Activated naive CD8-positive, alpha-beta T cell treated with anti-CD3 and anti-CD28 coated beads for 36 hours (primary cell): ENCODE measurements around the gene PSG7. TPM values are rescaled to one million over a fixed set of nuclear protein-coding genes. Genes with fewer than 3 reads are reported as not detected.
"Not testable (repeated sequence)": the region's sequence is repeated elsewhere in the genome, so short reads cannot be mapped to it uniquely, and the experiment has no call there.

Source experiments
- DNase-seq: peaks from one replicate; pipeline ENCODE4 v3.0.0; 2021
- H3K27ac Mint-ChIP-seq: one replicate; pipeline ENCODE4 v1.8.0; 2022; ENCODE audit warnings: mild to moderate bottlenecking, moderate library complexity, mixed read lengths
- H3K27me3 Mint-ChIP-seq: one replicate; pipeline ENCODE4 v1.8.0; 2022; ENCODE audit warnings: mild to moderate bottlenecking, mixed read lengths
- H3K36me3 Mint-ChIP-seq: one replicate; pipeline ENCODE4 v1.8.0; 2021; ENCODE audit warnings: mild to moderate bottlenecking, mixed read lengths
- H3K4me1 Mint-ChIP-seq: one replicate; pipeline ENCODE4 v1.8.0; 2021; ENCODE audit warnings: mixed read lengths
- H3K4me3 Mint-ChIP-seq: one replicate; pipeline ENCODE4 v1.8.0; 2022; ENCODE audit warnings: mild to moderate bottlenecking, moderate library complexity, mixed read lengths
- H3K9me3 Mint-ChIP-seq: one replicate; pipeline ENCODE4 v1.8.0; 2022; ENCODE audit warnings: mixed read lengths
- total RNA-seq, 2 experiments: library from RNA; stranded (reverse); gene quantifications; one replicate each; pipeline ENCODE4 v1.2.3, GENCODE V29; 2021

Gene PSG7
- total RNA-seq, 2 experiments from 2014 or later = not detected

- DNase-seq = peak; percentile 24
Observed at GRCh38 chr19:42923106-42923505, 13.9 kb downstream of the PSG7 start.

GRCh38 chr19:42920971-42921370 is 16.0 kb downstream of the PSG7 start:
- peaks cover 16% of the 10 kb centered on the region for H3K27me3 Mint-ChIP-seq
- not testable (repeated sequence) for H3K4me1 Mint-ChIP-seq, DNase-seq, H3K4me3 Mint-ChIP-seq, H3K27ac Mint-ChIP-seq, H3K36me3 Mint-ChIP-seq, H3K9me3 Mint-ChIP-seq

More at GRCh38 chr19:42923106-42923505, 13.9 kb downstream of the PSG7 start:
- peaks cover 21% of the 10 kb centered on the region for H3K27me3 Mint-ChIP-seq
- not testable (repeated sequence) for H3K27ac Mint-ChIP-seq, H3K9me3 Mint-ChIP-seq, H3K36me3 Mint-ChIP-seq, H3K4me3 Mint-ChIP-seq, H3K4me1 Mint-ChIP-seq

GRCh38 chr19:42919757-42920079 is 17.3 kb downstream of the PSG7 start:
- DNase-seq = no peak
- H3K4me1 Mint-ChIP-seq = no peaks in the 10 kb centered on the region
- no peaks in the 10 kb centered on the region for H3K36me3 Mint-ChIP-seq
- H3K27me3 Mint-ChIP-seq = peaks cover 12% of the 10 kb centered on the region
- no peak overlapping the region for H3K27ac Mint-ChIP-seq
- H3K9me3 Mint-ChIP-seq = no peaks in the 10 kb centered on the region
- no peak overlapping the region for H3K4me3 Mint-ChIP-seq

GRCh38 chr19:42919070-42919756 is 17.8 kb downstream of the PSG7 start:
- not testable (repeated sequence) for H3K9me3 Mint-ChIP-seq, DNase-seq, H3K4me1 Mint-ChIP-seq, H3K27ac Mint-ChIP-seq, H3K36me3 Mint-ChIP-seq, H3K4me3 Mint-ChIP-seq
- peaks cover 12% of the 10 kb centered on the region for H3K27me3 Mint-ChIP-seq

GRCh38 chr19:42918377-42919069 is 18.5 kb downstream of the PSG7 start:
- not testable (repeated sequence) for H3K9me3 Mint-ChIP-seq

GRCh38 chr19:42917634-42918033 is 19.4 kb downstream of the PSG7 start, which contains the start of gene PSG6:
PSG6 (minus strand) TSS chr19:42917894; CDS start chr19:42917792, 102 bp downstream.
- H3K4me1 Mint-ChIP-seq, DNase-seq, H3K27ac Mint-ChIP-seq, H3K36me3 Mint-ChIP-seq, H3K27me3 Mint-ChIP-seq, H3K4me3 Mint-ChIP-seq, H3K9me3 Mint-ChIP-seq: not testable (repeated sequence)

More at GRCh38 chr19:42918377-42919069, 18.5 kb downstream of the PSG7 start:
- not testable (repeated sequence) for H3K4me3 Mint-ChIP-seq, H3K27ac Mint-ChIP-seq, H3K36me3 Mint-ChIP-seq, DNase-seq, H3K4me1 Mint-ChIP-seq
- peaks cover 11% of the 10 kb centered on the region for H3K27me3 Mint-ChIP-seq

GRCh38 chr19:42916931-42917330 is 20.1 kb downstream of the PSG7 start:
- H3K36me3 Mint-ChIP-seq, H3K9me3 Mint-ChIP-seq, H3K27me3 Mint-ChIP-seq, DNase-seq, H3K4me3 Mint-ChIP-seq, H3K27ac Mint-ChIP-seq, H3K4me1 Mint-ChIP-seq: not testable (repeated sequence)

- not testable (repeated sequence) for H3K27ac Mint-ChIP-seq, DNase-seq, H3K4me3 Mint-ChIP-seq, H3K36me3 Mint-ChIP-seq, H3K9me3 Mint-ChIP-seq, H3K4me1 Mint-ChIP-seq
- peaks cover 11% of the 10 kb centered on the region for H3K27me3 Mint-ChIP-seq
Observed at GRCh38 chr19:42913516-42913915, 23.5 kb downstream of the PSG7 start.

- H3K4me1 Mint-ChIP-seq, H3K4me3 Mint-ChIP-seq, DNase-seq, H3K9me3 Mint-ChIP-seq, H3K27ac Mint-ChIP-seq, H3K36me3 Mint-ChIP-seq, H3K27me3 Mint-ChIP-seq: not testable (repeated sequence)
Observed at GRCh38 chr19:42912941-42913340, 24.1 kb downstream of the PSG7 start.

GRCh38 chr19:42911731-42912130 is 25.3 kb downstream of the PSG7 start:
- H3K27ac Mint-ChIP-seq, H3K4me3 Mint-ChIP-seq, H3K4me1 Mint-ChIP-seq, H3K36me3 Mint-ChIP-seq, H3K9me3 Mint-ChIP-seq, DNase-seq, H3K27me3 Mint-ChIP-seq: not testable (repeated sequence)

- not testable (repeated sequence) for H3K9me3 Mint-ChIP-seq, DNase-seq, H3K27ac Mint-ChIP-seq, H3K4me3 Mint-ChIP-seq, H3K36me3 Mint-ChIP-seq, H3K4me1 Mint-ChIP-seq
- H3K27me3 Mint-ChIP-seq = peaks cover 24% of the 10 kb centered on the region
Observed at GRCh38 chr19:42906162-42906561, 30.8 kb downstream of the PSG7 start.

GRCh38 chr19:42900561-42900960 is 36.4 kb downstream of the PSG7 start:
- not testable (repeated sequence) for H3K27ac Mint-ChIP-seq, H3K36me3 Mint-ChIP-seq, DNase-seq, H3K4me3 Mint-ChIP-seq, H3K9me3 Mint-ChIP-seq, H3K4me1 Mint-ChIP-seq
- H3K27me3 Mint-ChIP-seq = peaks cover 43% of the 10 kb centered on the region

- H3K36me3 Mint-ChIP-seq, H3K4me3 Mint-ChIP-seq, H3K4me1 Mint-ChIP-seq, DNase-seq, H3K9me3 Mint-ChIP-seq, H3K27ac Mint-ChIP-seq: not testable (repeated sequence)
- H3K27me3 Mint-ChIP-seq = peaks cover 43% of the 10 kb centered on the region
Observed at GRCh38 chr19:42899674-42900073, 37.3 kb downstream of the PSG7 start.

GRCh38 chr19:42899110-42899509 is 37.9 kb downstream of the PSG7 start:
- not testable (repeated sequence) for H3K9me3 Mint-ChIP-seq, H3K4me1 Mint-ChIP-seq, DNase-seq, H3K36me3 Mint-ChIP-seq, H3K27ac Mint-ChIP-seq, H3K4me3 Mint-ChIP-seq
- peaks cover 43% of the 10 kb centered on the region for H3K27me3 Mint-ChIP-seq

GRCh38 chr19:42898656-42899055 is 38.4 kb downstream of the PSG7 start:
- not testable (repeated sequence) for H3K4me3 Mint-ChIP-seq, H3K27ac Mint-ChIP-seq, H3K9me3 Mint-ChIP-seq, H3K36me3 Mint-ChIP-seq, H3K4me1 Mint-ChIP-seq, DNase-seq
- peaks cover 43% of the 10 kb centered on the region for H3K27me3 Mint-ChIP-seq

- H3K9me3 Mint-ChIP-seq, DNase-seq, H3K27ac Mint-ChIP-seq, H3K4me3 Mint-ChIP-seq, H3K4me1 Mint-ChIP-seq, H3K36me3 Mint-ChIP-seq: not testable (repeated sequence)
- peaks cover 34% of the 10 kb centered on the region for H3K27me3 Mint-ChIP-seq
Observed at GRCh38 chr19:42897729-42898128, 39.3 kb downstream of the PSG7 start.
